Suprapubic skin (tissue), 4 donors: ENCODE data around the gene TUBB8B.
"Not testable (repeated sequence)": the region's sequence is repeated elsewhere in the genome, so short reads cannot be mapped to it uniquely, and the experiment has no call there.

Experiments
- POLR2A ChIP-seq, 2 donors: fragments of 450-650 bp; IDR thresholded peaks; one replicate each; pipeline ENCODE4 v1.6.1; 2017; ENCODE audit warnings: antibody characterized with exemption in 2 of 2, mild to moderate bottlenecking in 2 of 2, moderate library complexity in 2 of 2
- POLR2AphosphoS5 ChIP-seq, 3 donors: sonication (generic); formaldehyde crosslinking; IDR thresholded peaks; one replicate each; pipeline ENCODE4 v1.6.1; 2017; ENCODE audit warnings: antibody characterized with exemption in 3 of 3
- TF ChIP-seq, protein P1 (sequence below), 2 donors: fragments of 200-600 bp in 1 of 2; fragments of 450-650 bp in 1 of 2; sonication (generic) in 1 of 2; IDR thresholded peaks; one replicate each; pipeline ENCODE4 v1.5.1; 2016 to 2019; ENCODE audit warnings: antibody characterized with exemption in 2 of 2, mild to moderate bottlenecking in 1 of 2, moderate library complexity in 1 of 2

DNA sequence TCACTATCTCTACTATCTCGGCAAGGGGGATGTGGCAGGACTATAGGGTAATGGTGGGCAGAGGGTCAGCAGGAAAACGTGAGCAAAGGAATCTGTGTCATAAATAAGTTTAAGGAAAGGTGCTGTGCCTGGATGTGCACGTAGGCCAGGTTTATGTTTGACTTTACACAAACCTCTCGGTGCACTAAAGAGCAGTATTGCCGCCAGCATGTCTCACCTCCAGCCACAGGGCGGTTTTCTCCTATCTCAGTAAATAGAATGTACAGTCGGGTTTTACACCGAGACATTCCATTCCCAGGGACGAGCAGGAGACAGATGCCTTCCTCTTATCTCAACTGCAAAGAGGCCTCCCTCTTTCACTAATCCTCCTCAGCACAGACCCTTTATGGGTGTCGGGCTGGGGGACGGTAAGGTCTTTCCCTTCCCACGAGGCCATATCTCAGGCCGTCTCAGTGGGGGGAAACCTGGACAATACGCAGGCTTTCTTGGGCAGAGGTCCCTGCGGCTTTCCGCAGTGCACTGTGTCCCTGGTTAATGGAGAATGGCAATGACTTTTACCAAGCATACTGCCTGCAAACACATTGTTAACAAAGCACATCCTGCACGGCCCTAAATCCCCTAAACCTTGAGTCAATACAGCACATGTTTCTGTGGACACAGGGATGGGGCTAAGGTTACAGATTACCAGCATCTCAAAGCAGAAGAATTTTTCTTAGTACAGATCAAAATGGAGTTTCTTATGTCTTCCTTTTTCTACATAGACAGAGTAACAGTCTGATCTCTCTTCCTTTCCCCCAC, 41.2 kb upstream of the TUBB8B start:
- TF ChIP-seq, protein P1, sequence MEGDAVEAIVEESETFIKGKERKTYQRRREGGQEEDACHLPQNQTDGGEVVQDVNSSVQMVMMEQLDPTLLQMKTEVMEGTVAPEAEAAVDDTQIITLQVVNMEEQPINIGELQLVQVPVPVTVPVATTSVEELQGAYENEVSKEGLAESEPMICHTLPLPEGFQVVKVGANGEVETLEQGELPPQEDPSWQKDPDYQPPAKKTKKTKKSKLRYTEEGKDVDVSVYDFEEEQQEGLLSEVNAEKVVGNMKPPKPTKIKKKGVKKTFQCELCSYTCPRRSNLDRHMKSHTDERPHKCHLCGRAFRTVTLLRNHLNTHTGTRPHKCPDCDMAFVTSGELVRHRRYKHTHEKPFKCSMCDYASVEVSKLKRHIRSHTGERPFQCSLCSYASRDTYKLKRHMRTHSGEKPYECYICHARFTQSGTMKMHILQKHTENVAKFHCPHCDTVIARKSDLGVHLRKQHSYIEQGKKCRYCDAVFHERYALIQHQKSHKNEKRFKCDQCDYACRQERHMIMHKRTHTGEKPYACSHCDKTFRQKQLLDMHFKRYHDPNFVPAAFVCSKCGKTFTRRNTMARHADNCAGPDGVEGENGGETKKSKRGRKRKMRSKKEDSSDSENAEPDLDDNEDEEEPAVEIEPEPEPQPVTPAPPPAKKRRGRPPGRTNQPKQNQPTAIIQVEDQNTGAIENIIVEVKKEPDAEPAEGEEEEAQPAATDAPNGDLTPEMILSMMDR (IDR thresholded peaks at IDR 0.05) = not testable (repeated sequence)
- not testable (repeated sequence) for TF ChIP-seq POLR2AphosphoS5, POLR2A (IDR thresholded peaks at IDR 0.05)
